Measurements from ENCODE around the gene BCAS3.

BCAS3 gene

DNA sequence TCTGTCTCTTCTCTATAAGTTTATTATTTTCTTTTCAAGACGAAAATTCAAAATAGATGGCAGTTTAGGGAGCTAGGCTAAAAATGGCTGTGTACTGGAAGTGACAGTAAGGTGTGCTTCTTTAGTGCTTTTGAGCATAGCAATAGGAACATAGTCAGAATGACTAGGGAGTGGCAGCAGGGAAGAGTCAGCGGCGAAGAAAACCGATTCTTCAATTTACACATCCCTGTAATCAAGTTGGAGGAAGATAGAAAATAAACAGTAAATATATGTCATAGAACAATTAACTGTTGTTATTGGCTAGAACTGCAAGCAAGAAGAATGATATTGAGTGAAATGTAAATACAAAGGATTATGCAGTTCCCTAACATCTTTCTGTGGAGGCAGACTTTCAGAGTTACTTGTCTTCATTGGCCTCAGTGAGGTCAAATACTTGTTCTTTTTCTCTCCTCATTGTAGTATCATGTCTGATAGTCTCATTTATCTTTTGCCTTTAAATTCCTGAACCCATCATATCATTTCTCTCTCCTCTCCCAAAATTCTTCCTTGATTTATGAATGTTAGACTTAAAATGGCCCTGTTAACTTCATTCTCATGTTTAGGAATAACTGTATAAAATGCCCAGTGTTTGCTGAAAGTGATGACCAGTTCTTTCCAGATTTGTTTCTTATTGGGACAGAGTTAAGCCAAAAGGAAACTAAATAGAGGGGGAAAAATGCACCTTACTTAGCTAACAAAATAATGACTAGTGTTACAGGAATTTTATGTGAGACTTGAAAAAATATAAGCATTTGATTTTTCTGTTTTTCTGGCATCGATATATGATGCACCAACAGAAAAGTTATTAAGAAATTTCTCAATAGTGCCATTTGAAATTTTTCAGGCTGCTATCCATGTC lies 211.4 kb downstream of the BCAS3 start:
- TF ChIP-seq TEAD4 (IDR thresholded peaks at IDR 0.05) (no peak), TAF1 (IDR thresholded peaks at IDR 0.05; ENCODE audit: low read depth) (no peak), YY1 (IDR thresholded peaks at IDR 0.05; ENCODE audit: low read depth) (no peak), EP300 (IDR thresholded peaks at IDR 0.05; ENCODE audit: borderline replicate concordance) (no peak), RAD21 (IDR thresholded peaks at IDR 0.05; ENCODE audit: low read depth) (no peak), FOXM1 (IDR thresholded peaks at IDR 0.05; ENCODE audit: borderline replicate concordance, low read depth) (no peak), EGR1 (IDR thresholded peaks at IDR 0.05) (no peak), NFIC (IDR thresholded peaks at IDR 0.05) (no peak), CEBPB (IDR thresholded peaks at IDR 0.05) (no peak), TCF12 (IDR thresholded peaks at IDR 0.05; ENCODE audit: low read depth) (no peak), CREB1 (IDR thresholded peaks at IDR 0.05; ENCODE audit: low read depth) (no peak), ZBTB7A (IDR thresholded peaks at IDR 0.05; ENCODE audit: low read depth) (no peak)
- TF ChIP-seq, protein P1, sequence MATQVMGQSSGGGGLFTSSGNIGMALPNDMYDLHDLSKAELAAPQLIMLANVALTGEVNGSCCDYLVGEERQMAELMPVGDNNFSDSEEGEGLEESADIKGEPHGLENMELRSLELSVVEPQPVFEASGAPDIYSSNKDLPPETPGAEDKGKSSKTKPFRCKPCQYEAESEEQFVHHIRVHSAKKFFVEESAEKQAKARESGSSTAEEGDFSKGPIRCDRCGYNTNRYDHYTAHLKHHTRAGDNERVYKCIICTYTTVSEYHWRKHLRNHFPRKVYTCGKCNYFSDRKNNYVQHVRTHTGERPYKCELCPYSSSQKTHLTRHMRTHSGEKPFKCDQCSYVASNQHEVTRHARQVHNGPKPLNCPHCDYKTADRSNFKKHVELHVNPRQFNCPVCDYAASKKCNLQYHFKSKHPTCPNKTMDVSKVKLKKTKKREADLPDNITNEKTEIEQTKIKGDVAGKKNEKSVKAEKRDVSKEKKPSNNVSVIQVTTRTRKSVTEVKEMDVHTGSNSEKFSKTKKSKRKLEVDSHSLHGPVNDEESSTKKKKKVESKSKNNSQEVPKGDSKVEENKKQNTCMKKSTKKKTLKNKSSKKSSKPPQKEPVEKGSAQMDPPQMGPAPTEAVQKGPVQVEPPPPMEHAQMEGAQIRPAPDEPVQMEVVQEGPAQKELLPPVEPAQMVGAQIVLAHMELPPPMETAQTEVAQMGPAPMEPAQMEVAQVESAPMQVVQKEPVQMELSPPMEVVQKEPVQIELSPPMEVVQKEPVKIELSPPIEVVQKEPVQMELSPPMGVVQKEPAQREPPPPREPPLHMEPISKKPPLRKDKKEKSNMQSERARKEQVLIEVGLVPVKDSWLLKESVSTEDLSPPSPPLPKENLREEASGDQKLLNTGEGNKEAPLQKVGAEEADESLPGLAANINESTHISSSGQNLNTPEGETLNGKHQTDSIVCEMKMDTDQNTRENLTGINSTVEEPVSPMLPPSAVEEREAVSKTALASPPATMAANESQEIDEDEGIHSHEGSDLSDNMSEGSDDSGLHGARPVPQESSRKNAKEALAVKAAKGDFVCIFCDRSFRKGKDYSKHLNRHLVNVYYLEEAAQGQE (IDR thresholded peaks at IDR 0.05; ENCODE audit: low read depth): no peak
- TF ChIP-seq, protein P2, sequence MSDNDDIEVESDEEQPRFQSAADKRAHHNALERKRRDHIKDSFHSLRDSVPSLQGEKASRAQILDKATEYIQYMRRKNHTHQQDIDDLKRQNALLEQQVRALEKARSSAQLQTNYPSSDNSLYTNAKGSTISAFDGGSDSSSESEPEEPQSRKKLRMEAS (IDR thresholded peaks at IDR 0.05): no peak
- TF ChIP-seq, protein P3, sequence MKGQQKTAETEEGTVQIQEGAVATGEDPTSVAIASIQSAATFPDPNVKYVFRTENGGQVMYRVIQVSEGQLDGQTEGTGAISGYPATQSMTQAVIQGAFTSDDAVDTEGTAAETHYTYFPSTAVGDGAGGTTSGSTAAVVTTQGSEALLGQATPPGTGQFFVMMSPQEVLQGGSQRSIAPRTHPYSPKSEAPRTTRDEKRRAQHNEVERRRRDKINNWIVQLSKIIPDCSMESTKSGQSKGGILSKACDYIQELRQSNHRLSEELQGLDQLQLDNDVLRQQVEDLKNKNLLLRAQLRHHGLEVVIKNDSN (IDR thresholded peaks at IDR 0.05): no peak

DNA sequence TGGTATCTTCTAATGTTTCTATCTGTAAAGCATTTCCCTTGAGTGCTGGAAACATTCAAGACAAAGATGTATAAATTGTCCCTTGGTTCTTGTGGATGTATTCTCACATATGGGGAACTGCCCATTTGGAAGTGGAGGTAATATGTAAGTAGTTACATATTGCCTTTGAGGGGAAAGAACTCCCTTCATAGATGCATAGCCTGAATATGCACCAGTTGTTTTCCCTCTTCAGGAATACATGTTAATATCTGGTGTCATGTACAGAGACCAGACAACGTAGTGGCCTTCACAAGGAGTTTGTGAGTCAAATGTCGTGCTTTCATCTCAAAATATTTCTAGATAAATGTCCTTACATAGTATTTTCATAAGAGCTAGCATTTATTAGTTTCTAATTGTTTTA lies 213.5 kb downstream of the BCAS3 start:
- no peak for TF ChIP-seq EGR1 (IDR thresholded peaks at IDR 0.05)
- no peak for TF ChIP-seq EP300 (IDR thresholded peaks at IDR 0.05; ENCODE audit: borderline replicate concordance)
- TF ChIP-seq, protein P2 (IDR thresholded peaks at IDR 0.05): no peak
- TF ChIP-seq, protein P1 (IDR thresholded peaks at IDR 0.05; ENCODE audit: low read depth): no peak
- TF ChIP-seq CEBPB (IDR thresholded peaks at IDR 0.05): no peak
- TF ChIP-seq CREB1 (IDR thresholded peaks at IDR 0.05; ENCODE audit: low read depth): no peak
- no peak for TF ChIP-seq NFIC (IDR thresholded peaks at IDR 0.05)
- no peak for TF ChIP-seq FOXM1 (IDR thresholded peaks at IDR 0.05; ENCODE audit: borderline replicate concordance, low read depth)
- TF ChIP-seq RAD21 (IDR thresholded peaks at IDR 0.05; ENCODE audit: low read depth): no peak
- no peak for TF ChIP-seq TEAD4 (IDR thresholded peaks at IDR 0.05)
- no peak for TF ChIP-seq TCF12 (IDR thresholded peaks at IDR 0.05; ENCODE audit: low read depth)

DNA sequence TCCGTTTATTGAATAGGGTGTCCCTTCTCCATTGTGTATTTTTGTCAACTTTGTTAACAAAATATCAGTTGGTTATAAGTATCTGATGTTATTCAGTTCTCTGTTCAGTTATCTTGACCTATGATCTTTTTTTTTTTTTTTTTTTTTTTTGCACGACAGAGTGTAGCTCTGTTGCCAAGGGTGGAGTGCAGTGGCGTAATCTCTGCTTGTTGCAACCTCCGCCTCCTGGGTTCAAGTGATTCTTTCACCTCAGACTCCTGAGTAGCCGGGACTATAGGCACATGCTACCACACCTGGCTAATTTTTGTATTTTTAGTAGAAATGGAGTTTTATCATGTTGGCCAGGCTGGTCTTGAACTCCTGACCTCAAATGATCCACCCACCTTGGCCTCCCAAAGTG lies 215.8 kb downstream of the BCAS3 start:
- TF ChIP-seq, protein P2 (IDR thresholded peaks at IDR 0.05): no peak
- TF ChIP-seq FOXM1 (IDR thresholded peaks at IDR 0.05; ENCODE audit: borderline replicate concordance, low read depth): no peak
- TF ChIP-seq, protein P3 (IDR thresholded peaks at IDR 0.05): no peak
- no peak for TF ChIP-seq NFIC (IDR thresholded peaks at IDR 0.05)

DNA sequence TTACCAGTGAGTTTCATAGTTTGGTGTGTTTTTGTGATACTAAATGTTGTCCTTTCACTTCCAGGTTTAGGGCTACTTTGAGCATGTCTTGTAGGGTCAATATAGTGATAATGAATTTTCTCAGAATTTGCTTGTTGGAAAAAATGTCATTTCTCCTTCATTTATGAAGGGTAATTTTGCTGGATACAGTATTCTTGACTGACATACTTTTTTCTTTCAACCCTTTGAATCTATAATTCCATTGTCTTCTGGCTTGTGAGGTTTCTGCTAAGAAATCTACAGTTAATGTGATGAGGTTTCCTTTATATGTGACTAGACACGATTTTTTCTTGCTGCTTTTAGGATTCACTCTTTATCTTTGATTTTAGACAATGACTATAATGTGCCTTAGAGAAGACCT lies 219.3 kb downstream of the BCAS3 start:
- no peak for TF ChIP-seq FOXM1 (IDR thresholded peaks at IDR 0.05; ENCODE audit: borderline replicate concordance, low read depth)
- TF ChIP-seq CEBPB (IDR thresholded peaks at IDR 0.05): no peak
- no peak for TF ChIP-seq TAF1 (IDR thresholded peaks at IDR 0.05; ENCODE audit: low read depth)
- TF ChIP-seq, protein P2 (IDR thresholded peaks at IDR 0.05): no peak
- TF ChIP-seq, protein P1 (IDR thresholded peaks at IDR 0.05; ENCODE audit: low read depth): no peak
- TF ChIP-seq, protein P3 (IDR thresholded peaks at IDR 0.05): no peak
- TF ChIP-seq TCF12 (IDR thresholded peaks at IDR 0.05; ENCODE audit: low read depth): no peak
- TF ChIP-seq EP300 (IDR thresholded peaks at IDR 0.05; ENCODE audit: borderline replicate concordance): no peak
- TF ChIP-seq CREB1 (IDR thresholded peaks at IDR 0.05; ENCODE audit: low read depth): no peak
- TF ChIP-seq ZBTB7A (IDR thresholded peaks at IDR 0.05; ENCODE audit: low read depth): no peak

All from Ishikawa (cell line).